ENCODE data around the gene HMGXB3.

GRCh38 chr5:149953436-149954121 lies 47.0 kb upstream of the HMGXB3 start:
- TF ChIP-seq TAF1 (IDR thresholded peaks at IDR 0.05; ENCODE audit: borderline replicate concordance, insufficient read depth, low read length) (no peak), POLR2AphosphoS5 (IDR thresholded peaks at IDR 0.05; ENCODE audit: low read depth, low read length) (no peak), FOXP2 (optimal IDR thresholded peaks at IDR 0.05; ENCODE audit: borderline replicate concordance, extremely low read depth, extremely low read length, insufficient read depth) (no peak)

All from PFSK-1 (cell line).